ENCODE data around the gene ANKS3. TPM values are rescaled to one million over a fixed set of nuclear protein-coding genes. Genes with fewer than 3 reads are reported as not detected.

Gene ANKS3
- total and polyA plus RNA-seq, 2 of the 8 experiments (the other 6 are each of a cell fraction or from before 2014, with no cell fraction given): 15.5 to 23.9 TPM

GRCh38 chr16:4704491-4704890 lies 29.6 kb downstream of the ANKS3 start:
- Histone ChIP-seq H2BK12ac (ENCODE audit: low read depth, low read length) (no peak overlapping the region), H4K91ac (replicated peaks; ENCODE audit: insufficient read length, low read length) (no peak overlapping the region), H3K27ac (ENCODE audit: low read depth, low read length) (no peak overlapping the region), H2BK5ac (ENCODE audit: low read depth, low read length) (no peak overlapping the region; the same call in 1 of the 2 replicates), H2BK120ac (replicated peaks; ENCODE audit: low read depth, low read length) (no peak overlapping the region), H2BK15ac (ENCODE audit: low read length) (no peak overlapping the region), H3K23ac (ENCODE audit: insufficient read length) (no peak overlapping the region), H4K8ac (ENCODE audit: extremely low read depth, insufficient read depth, low read length) (no peak overlapping the region), H3K18ac (ENCODE audit: extremely low read depth, low read length) (no peak overlapping the region), H3K14ac (ENCODE audit: insufficient read length) (no peak overlapping the region), H2BK20ac (ENCODE audit: low read length) (no peak overlapping the region), H3K9me3 (ENCODE audit: insufficient read depth in 2 of 2, low read depth in 1 of 2, low read length in 1 of 2) (no peaks in the 10 kb centered on the region), H3K79me2 (ENCODE audit: control insufficient read depth in 1 of 2, insufficient read depth in 2 of 2, low read length in 2 of 2) (no peaks in the 10 kb centered on the region), H3K27me3 (replicated peaks in 1 of 4; ENCODE audit: control insufficient read depth in 3 of 4, extremely low read depth in 1 of 4, insufficient read depth in 3 of 4, low read length in 3 of 4) (no peaks in the 10 kb centered on the region), H3K4ac (replicated peaks; ENCODE audit: insufficient read length, low read depth, low read length) (no peak overlapping the region), H3K4me2 (ENCODE audit: insufficient read depth in 1 of 2, low read depth in 2 of 2, low read length in 2 of 2) (no peak overlapping the region), H4K5ac (ENCODE audit: insufficient read length, low read depth, low read length) (no peak overlapping the region), H3K36me3 (ENCODE audit: control insufficient read depth in 2 of 4, insufficient read depth in 4 of 4, low read length in 3 of 4) (peaks cover 4 to 32% (median 21%) of the 10 kb centered on the region in 4 experiments), H3K56ac (replicated peaks; ENCODE audit: insufficient read length, low read depth, low read length) (no peak overlapping the region), H3K79me1 (ENCODE audit: low read depth, low read length) (no peaks in the 10 kb centered on the region; the same call in 1 of the 2 replicates), H3K23me2 (ENCODE audit: low read depth, low read length) (no peaks in the 10 kb centered on the region), H2AK5ac (ENCODE audit: low read depth, low read length) (no peak overlapping the region), H3K9ac (replicated peaks in 1 of 4; ENCODE audit: extremely low read depth in 1 of 4, low read depth in 3 of 4, low read length in 3 of 4) (no peak overlapping the region), H3K4me1 (replicated peaks in 1 of 4; ENCODE audit: control insufficient read depth in 3 of 4, insufficient read depth in 4 of 4, low read length in 3 of 4) (no peaks in the 10 kb centered on the region), H2AFZ (ENCODE audit: low read length) (no peak overlapping the region), H3K4me3 (ENCODE audit: extremely low read depth in 1 of 4, insufficient read depth in 2 of 4, low read depth in 3 of 4, low read length in 4 of 4) (no peak overlapping the region), H4K20me1 (replicated peaks in 1 of 2; ENCODE audit: control insufficient read depth in 1 of 2, insufficient read depth in 2 of 2, low read length in 2 of 2) (peaks cover 0 to 12% of the 10 kb centered on the region in 2 experiments)
- FAIRE-seq (no peak), DNase-seq (ENCODE audit: low read depth in 1 of 2, low spot score in 2 of 2) (no peak)
- no peak for TF ChIP-seq NANOG (IDR thresholded peaks at IDR 0.05; ENCODE audit: insufficient read depth, low read depth, low read length, poor library complexity, severe bottlenecking)
- TF ChIP-seq PHF8 (conservative IDR thresholded peaks at IDR 0.05; ENCODE audit: low read depth, low read length): no peak
- no peak for TF ChIP-seq TCF12 (IDR thresholded peaks at IDR 0.05; ENCODE audit: low read depth, low read length)
- no peak for TF ChIP-seq BACH1 (IDR thresholded peaks at IDR 0.05; ENCODE audit: low read length)
- no peak for TF ChIP-seq CREB1 (IDR thresholded peaks at IDR 0.05)
- TF ChIP-seq BCL11A (IDR thresholded peaks at IDR 0.05; ENCODE audit: low read depth in 2 of 2, low read length in 2 of 2): no peak
- no peak for TF ChIP-seq SAP30 (IDR thresholded peaks at IDR 0.05; ENCODE audit: insufficient read depth, insufficient replicate concordance, low read length)
- no peak for TF ChIP-seq TAF7 (optimal IDR thresholded peaks at IDR 0.05; ENCODE audit: borderline replicate concordance, low read depth, low read length)
- TF ChIP-seq POU5F1 (IDR thresholded peaks at IDR 0.05; ENCODE audit: low read depth, low read length): no peak
- TF ChIP-seq POLR2A (IDR thresholded peaks at IDR 0.05; ENCODE audit: control extremely low read depth in 1 of 2, low read depth in 2 of 2, low read length in 2 of 2): no peak
- no peak for TF ChIP-seq SIX5 (IDR thresholded peaks at IDR 0.05; ENCODE audit: low read depth, low read length)
- no peak for TF ChIP-seq MAX (IDR thresholded peaks at IDR 0.05)
- TF ChIP-seq E2F6 (IDR thresholded peaks at IDR 0.05): no peak
- TF ChIP-seq HDAC2 (IDR thresholded peaks at IDR 0.05; ENCODE audit: borderline replicate concordance in 1 of 2, low read depth in 2 of 2, low read length in 2 of 2): no peak
- CTCF ChIA-PET (ENCODE audit: partially characterized antibody): interaction anchor here (0.7 to 1.1 kb wide), 4 partner anchors 9 to 190 kb away, joined by 3 to 9 read pairs (median 3); no protein-coding TSS in a partner anchor
- POLR2A ChIA-PET (ENCODE audit: partially characterized antibody): interaction anchor here (4.2 kb wide), 1 partner anchor 10 kb away, joined by 59 read pairs; the partner anchor contains the start of gene NUDT16L1
- 91% methylated on average over 8 of the region's 8 CpGs; no CpG with 5 or more reads in 1 of the 2 experiments for WGBS, 2 experiments (ENCODE audit: extremely low coverage in 1 of 2, insufficient coverage in 1 of 2, insufficient read length in 1 of 2, insufficient replicate concordance in 2 of 2, low coverage in 1 of 2, low lambda C conversion rate in 2 of 2, missing lambda C conversion rate in 1 of 2)

Measured in H1 (cell line).